ENCODE measurements around the gene IFI44. TPM values are rescaled to one million over a fixed set of nuclear protein-coding genes. Genes with fewer than 3 reads are reported as not detected.

The IFI44 gene
- under 0.01 TPM in 1 of 2 replicates, not detected in the other for total RNA-seq

DNA sequence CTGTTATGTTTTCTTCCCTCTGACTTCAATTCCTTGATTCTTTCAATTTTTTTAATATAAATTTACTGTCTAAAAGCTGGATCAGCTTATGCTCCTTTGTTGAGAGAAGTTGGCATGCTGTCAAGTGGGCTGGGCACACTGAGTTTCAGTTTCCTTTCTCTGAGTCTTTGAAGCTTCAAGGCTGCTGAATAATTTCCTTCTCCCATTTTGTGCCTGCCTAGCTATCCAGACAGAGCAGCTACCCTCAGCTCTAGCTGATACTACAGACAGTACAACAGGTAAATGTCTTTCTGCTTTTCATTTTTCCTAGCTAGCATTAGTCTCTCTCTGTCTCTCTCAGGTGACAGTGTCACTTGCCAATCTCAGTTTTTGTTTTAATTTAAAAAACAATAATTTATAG, at the start of gene IFI44:
TSS of gene IFI44 (plus strand) at position 204 of the 400 bp plus-strand sequence. CDS start 365 bp downstream, outside the sequence.

DNA sequence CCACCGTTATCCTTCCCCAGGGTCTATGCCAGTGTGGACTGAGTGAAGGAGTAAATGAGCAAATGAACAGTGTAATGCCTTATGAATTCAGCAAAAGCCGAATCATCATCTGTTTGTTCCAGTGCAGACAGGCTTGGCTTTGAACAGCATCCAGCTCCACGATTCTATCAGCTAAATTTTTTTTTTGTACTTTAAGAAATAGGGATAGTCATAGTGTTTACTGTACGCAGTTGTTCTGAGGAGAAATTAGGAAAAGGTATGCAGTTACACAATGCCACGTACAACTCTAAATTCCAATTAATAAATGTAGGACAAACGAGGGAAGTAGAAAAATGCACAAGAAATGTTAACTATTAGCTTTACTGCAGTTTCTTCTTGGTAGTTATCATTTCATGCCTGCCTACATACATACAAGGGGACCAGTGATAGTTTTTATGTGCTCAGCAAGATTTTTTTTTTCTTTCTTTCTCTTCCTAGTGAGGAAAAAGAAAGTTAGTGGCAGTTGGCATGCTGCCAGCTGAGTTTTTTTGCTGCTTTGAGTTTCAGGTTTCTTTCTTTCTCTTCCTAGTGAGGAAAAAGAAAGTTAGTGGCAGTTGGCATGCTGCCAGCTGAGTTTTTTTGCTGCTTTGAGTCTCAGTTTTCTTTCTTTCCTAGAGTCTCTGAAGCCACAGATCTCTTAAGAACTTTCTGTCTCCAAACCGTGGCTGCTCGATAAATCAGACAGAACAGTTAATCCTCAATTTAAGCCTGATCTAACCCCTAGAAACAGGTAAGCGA, 29.6 kb upstream of the IFI44 start, which contains the start of gene IFI44L:
TSS of gene IFI44L (plus strand) at position 646 of the 777 bp plus-strand sequence. CDS start 7,468 bp downstream, outside the sequence.

Other genes starting within 250 kb of the IFI44 start
- gene PTGFR, start 158.9 kb upstream of the IFI44 start, total RNA-seq, result 1.6 and 8.2 TPM in 2 replicates
- under 0.01 and 0.11 TPM in 2 replicates for gene IFI44L, start 29.4 kb upstream of the IFI44 start, total RNA-seq

Measured in placental epithelial cell (primary cell).